Measurements from ENCODE around the gene KLF16. TPM values are rescaled to one million over a fixed set of nuclear protein-coding genes. Genes with fewer than 3 reads are reported as not detected.

KLF16 gene
- total RNA-seq: 1 to 10 TPM; 2.9 to 4.6 (median 4.1) TPM

DNA sequence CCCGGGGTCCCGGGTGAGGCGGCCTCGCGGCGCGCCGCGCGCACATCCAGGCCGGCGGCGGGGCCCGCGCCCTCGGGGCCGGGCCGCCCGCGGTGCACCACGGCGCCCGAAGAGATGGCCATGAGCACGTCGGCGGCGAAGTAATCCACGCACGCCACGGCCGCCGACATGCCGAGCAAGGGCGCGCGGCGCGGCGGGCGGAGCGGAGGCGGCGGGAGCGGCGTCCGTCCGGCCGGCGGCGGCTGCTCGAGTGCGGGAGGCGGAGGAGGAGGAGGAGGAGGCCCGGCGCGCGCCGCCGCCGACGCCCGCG is at the start of gene KLF16:
Gene KLF16, minus strand, starts transcription at position 252 of the 310 bp plus-strand sequence. Its CDS starts 82 bp downstream, at position 170.
- H3K27me3 ChIP-seq: no peaks in the 10 kb centered on the region
- peaks cover 12 to 30% of the 10 kb centered on the region in 2 donors for H3K4me1 ChIP-seq
- H3K27ac ChIP-seq: peak within 1 kb of the TSS; percentile 79 to 88
- TF ChIP-seq POLR2AphosphoS5 (IDR thresholded peaks at IDR 0.05) (no peak), POLR2A (IDR thresholded peaks at IDR 0.05) (no peak)
- TF ChIP-seq, protein P1, sequence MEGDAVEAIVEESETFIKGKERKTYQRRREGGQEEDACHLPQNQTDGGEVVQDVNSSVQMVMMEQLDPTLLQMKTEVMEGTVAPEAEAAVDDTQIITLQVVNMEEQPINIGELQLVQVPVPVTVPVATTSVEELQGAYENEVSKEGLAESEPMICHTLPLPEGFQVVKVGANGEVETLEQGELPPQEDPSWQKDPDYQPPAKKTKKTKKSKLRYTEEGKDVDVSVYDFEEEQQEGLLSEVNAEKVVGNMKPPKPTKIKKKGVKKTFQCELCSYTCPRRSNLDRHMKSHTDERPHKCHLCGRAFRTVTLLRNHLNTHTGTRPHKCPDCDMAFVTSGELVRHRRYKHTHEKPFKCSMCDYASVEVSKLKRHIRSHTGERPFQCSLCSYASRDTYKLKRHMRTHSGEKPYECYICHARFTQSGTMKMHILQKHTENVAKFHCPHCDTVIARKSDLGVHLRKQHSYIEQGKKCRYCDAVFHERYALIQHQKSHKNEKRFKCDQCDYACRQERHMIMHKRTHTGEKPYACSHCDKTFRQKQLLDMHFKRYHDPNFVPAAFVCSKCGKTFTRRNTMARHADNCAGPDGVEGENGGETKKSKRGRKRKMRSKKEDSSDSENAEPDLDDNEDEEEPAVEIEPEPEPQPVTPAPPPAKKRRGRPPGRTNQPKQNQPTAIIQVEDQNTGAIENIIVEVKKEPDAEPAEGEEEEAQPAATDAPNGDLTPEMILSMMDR (IDR thresholded peaks at IDR 0.05): no peak
- H3K9me3 ChIP-seq: no peaks in the 10 kb centered on the region
- no peaks in the 10 kb centered on the region for H3K36me3 ChIP-seq
- intact Hi-C loops (cut with DNase I; ENCODE audit: low total_unique reads): no loop called here
- DNase-seq (ENCODE audit: low spot score in 2 of 2): no peak
- H3K4me3 ChIP-seq: peak within 1 kb of the TSS; percentile 72 to 98 (median 72)

DNA sequence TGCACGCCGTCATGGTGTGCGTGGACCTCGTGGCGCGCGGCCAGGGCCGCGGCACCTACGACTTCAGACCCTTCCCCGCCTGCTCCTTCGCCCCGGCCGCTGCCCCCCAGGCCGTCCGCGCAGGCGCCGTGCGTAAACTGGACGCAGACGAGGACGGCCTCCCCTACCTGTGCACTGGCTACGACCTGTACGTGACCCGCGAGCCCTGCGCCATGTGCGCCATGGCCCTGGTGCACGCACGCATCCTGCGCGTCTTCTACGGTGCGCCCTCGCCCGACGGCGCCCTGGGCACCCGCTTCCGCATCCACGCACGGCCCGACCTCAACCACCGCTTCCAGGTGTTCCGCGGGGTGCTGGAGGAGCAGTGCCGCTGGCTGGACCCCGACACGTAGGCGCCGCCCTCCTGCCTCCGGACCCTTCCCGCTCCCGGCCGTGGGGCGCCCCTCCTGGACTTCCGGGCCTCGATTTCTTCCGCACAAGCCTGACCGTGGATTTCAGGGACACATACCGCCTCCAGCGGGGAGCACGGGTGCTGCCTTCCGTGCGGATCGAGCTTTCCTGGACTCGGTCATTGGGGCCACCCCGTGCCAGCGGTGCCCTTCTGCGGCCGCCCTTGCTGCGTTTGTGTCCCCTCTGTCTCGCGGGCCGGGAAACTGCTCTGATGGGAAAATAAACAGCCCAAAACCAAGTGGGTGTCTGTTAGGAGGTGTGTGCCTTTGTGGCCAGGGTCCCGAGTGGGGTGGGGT is 49.6 kb upstream of the KLF16 start:
- no peaks in the 10 kb centered on the region for H3K27me3 ChIP-seq
- DNase-seq (ENCODE audit: low spot score in 2 of 2): no peak
- H3K9me3 ChIP-seq: no peaks in the 10 kb centered on the region
- H3K36me3 ChIP-seq: no peaks in the 10 kb centered on the region
- no peak overlapping the region for H3K4me3 ChIP-seq
- TF ChIP-seq, protein P1 (IDR thresholded peaks at IDR 0.05): no peak
- no peak for TF ChIP-seq POLR2A (IDR thresholded peaks at IDR 0.05)
- no peak for TF ChIP-seq POLR2AphosphoS5 (IDR thresholded peaks at IDR 0.05)
- intact Hi-C loops (cut with DNase I; ENCODE audit: low total_unique reads): no loop called here
- peak overlapping the region in 1 of 2 donors; percentile 2 for H3K27ac ChIP-seq
- H3K4me1 ChIP-seq: peaks cover 7 to 14% of the 10 kb centered on the region in 2 donors

DNA sequence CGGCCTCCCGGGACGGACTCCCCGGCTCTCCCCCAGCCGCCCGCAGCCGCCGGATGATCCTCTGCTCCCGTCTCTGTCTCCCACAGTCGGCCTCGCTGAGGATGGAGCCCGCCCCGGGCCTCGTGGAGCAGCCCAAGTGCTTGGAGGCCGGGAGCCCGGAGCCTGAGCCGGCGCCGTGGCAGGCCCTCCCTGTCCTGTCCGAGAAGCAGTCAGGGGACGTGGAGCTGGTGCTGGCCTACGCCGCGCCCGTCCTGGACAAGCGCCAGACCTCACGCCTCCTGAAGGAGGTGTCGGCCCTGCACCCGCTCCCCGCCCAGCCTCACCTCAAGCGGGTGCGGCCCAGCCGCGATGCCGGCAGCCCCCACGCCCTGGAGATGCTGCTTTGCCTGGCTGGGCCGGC is 48.6 kb upstream of the KLF16 start:
- intact Hi-C loops (cut with DNase I; ENCODE audit: low total_unique reads): no loop called here
- no peaks in the 10 kb centered on the region for H3K9me3 ChIP-seq
- peaks cover 7 to 14% of the 10 kb centered on the region in 2 donors for H3K4me1 ChIP-seq
- no peak overlapping the region for H3K4me3 ChIP-seq
- no peaks in the 10 kb centered on the region for H3K36me3 ChIP-seq
- no peak for DNase-seq (ENCODE audit: low spot score in 2 of 2)
- TF ChIP-seq, protein P1 (IDR thresholded peaks at IDR 0.05): no peak
- TF ChIP-seq POLR2AphosphoS5 (IDR thresholded peaks at IDR 0.05): no peak
- TF ChIP-seq POLR2A (IDR thresholded peaks at IDR 0.05): no peak
- no peak overlapping the region for H3K27ac ChIP-seq
- no peaks in the 10 kb centered on the region for H3K27me3 ChIP-seq

DNA sequence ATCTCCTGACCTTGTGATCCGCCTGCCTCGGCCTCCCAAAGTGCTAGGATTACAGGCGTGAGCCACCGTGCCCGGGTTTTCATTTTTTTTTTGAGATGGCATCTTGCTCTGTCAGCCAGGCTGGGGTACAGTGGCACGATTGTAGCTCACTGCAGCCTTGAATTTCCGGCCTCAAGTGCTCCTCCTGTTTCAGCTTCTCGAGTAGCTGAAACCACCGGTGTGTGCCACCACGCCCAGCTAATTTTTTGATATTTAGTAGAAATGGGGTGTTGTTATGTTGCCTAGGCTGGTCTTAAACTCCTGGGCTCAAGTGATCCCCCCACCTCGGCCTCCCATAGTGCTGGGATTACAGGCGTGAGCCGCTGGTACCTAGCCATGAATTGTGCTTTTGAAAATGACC is 47.7 kb upstream of the KLF16 start:
- TF ChIP-seq, protein P1 (IDR thresholded peaks at IDR 0.05): no peak
- TF ChIP-seq POLR2A (IDR thresholded peaks at IDR 0.05) (no peak), POLR2AphosphoS5 (IDR thresholded peaks at IDR 0.05) (no peak)
- Histone ChIP-seq H3K4me1 (peaks cover 9 to 15% of the 10 kb centered on the region in 2 donors), H3K4me3 (no peak overlapping the region), H3K36me3 (no peaks in the 10 kb centered on the region), H3K27ac (no peak overlapping the region), H3K27me3 (no peaks in the 10 kb centered on the region), H3K9me3 (no peaks in the 10 kb centered on the region)
- intact Hi-C loops (cut with DNase I; ENCODE audit: low total_unique reads): no loop called here
- DNase-seq (ENCODE audit: low spot score in 2 of 2): no peak

DNA sequence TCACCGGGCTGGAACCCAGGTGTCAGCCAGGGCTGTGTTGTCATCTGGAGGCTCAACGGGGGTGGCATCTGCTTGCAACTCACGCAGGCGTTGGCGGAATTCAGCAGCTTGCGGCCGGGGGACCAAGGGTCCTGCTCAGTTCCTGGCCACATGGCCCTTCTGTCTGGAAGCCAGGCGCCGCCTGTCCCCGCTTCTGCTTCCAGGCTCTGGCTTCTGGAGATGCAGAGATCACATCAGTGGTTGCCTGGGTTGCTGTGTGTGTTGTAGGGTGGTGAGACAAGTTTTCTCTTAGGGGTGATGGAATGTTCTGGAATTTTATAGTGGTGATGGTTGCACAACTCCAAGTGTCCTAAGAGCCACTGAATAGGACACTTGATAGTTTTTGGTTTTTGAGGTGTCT is 46.8 kb upstream of the KLF16 start:
- H3K36me3 ChIP-seq: no peaks in the 10 kb centered on the region
- H3K27ac ChIP-seq: peak overlapping the region; percentile 81 to 93
- TF ChIP-seq, protein P1 (IDR thresholded peaks at IDR 0.05): no peak
- TF ChIP-seq POLR2AphosphoS5 (IDR thresholded peaks at IDR 0.05) (no peak), POLR2A (IDR thresholded peaks at IDR 0.05) (no peak)
- H3K9me3 ChIP-seq: no peaks in the 10 kb centered on the region
- H3K4me3 ChIP-seq: peak overlapping the region in 1 of 3 donors; percentile 30
- peaks cover 13 to 18% of the 10 kb centered on the region in 2 donors for H3K4me1 ChIP-seq
- DNase-seq (ENCODE audit: low spot score in 2 of 2): no peak
- intact Hi-C loops (cut with DNase I; ENCODE audit: low total_unique reads): no loop called here
- H3K27me3 ChIP-seq: no peaks in the 10 kb centered on the region
